GM12873 (cell line): ENCODE data around the gene SMURF1.

ENCODE experiments used
- CTCF ChIP-seq: IDR thresholded peaks from 2 replicates; pipeline ENCODE4 v1.5.1; 2012; ENCODE audit warnings: low read depth, mild to moderate bottlenecking, moderate library complexity, low read length, control low read depth; ENCODE audit not compliant: insufficient read depth; ENCODE audit errors: missing control alignments

The SMURF1 gene

GRCh38 chr7:99002827-99003212, 141.1 kb downstream of the SMURF1 start:
- no peak for TF ChIP-seq CTCF

GRCh38 chr7:99002148-99002826, 141.6 kb downstream of the SMURF1 start:
- TF ChIP-seq CTCF = no peak

- no peak for TF ChIP-seq CTCF
These were observed 142.3 kb downstream of the SMURF1 start for GRCh38 chr7:99001482-99002147.

GRCh38 chr7:99000904-99001465, 142.9 kb downstream of the SMURF1 start:
- TF ChIP-seq CTCF = no peak

GRCh38 chr7:99000196-99000903, 143.6 kb downstream of the SMURF1 start:
- no peak for TF ChIP-seq CTCF

GRCh38 chr7:98998821-98999725, 144.8 kb downstream of the SMURF1 start:
- no peak for TF ChIP-seq CTCF
